IMR-90 (cell line): ENCODE results near the gene LFNG. TPM values are rescaled to one million over a fixed set of nuclear protein-coding genes. Genes with fewer than 3 reads are reported as not detected.

Experiments
- ATAC-seq: fragments of 200-7000 bp; cut with Tn5 transposase; 2 replicates; pipeline ENCODE4 v1.9.1; 2020; ENCODE audit warnings: low read depth, mild to moderate bottlenecking, moderate library complexity
- BruUV-seq: library from RNA; stranded (reverse); fragments of 400-500 nt; replicated peaks from 2 replicates; lab custom pipeline; 2021; lab: Mats Ljungman, UMichigan
- CTCF ChIA-PET: fragments of 300-600 bp; formaldehyde crosslinking; extraction: SDS; loops from one replicate; lab custom pipeline; 2021; ENCODE audit warnings: antibody characterized with exemption; lab: Yijun Ruan, JAX
- POLR2A ChIA-PET: fragments of 300-600 bp; sonication (Branson Sonifier 250); formaldehyde crosslinking; loops from one replicate; lab custom pipeline; 2022; ENCODE audit warnings: antibody characterized with exemption; ENCODE audit not compliant: unreplicated experiment; lab: Charles Lee
- DNase-seq: peaks from one replicate; pipeline ENCODE4 v3.0.0; 2013
- H2AFZ ChIP-seq: replicated peaks from 2 replicates; pipeline ENCODE3; 2013; ENCODE audit warnings: low read length, mild to moderate bottlenecking; ENCODE audit not compliant: poor library complexity
- H2AK5ac ChIP-seq: 2 replicates; pipeline ENCODE4 v1.6.1; 2013; ENCODE audit warnings: low read depth, low read length, inconsistent platforms
- H2AK9ac ChIP-seq: replicated peaks from 2 replicates; pipeline ENCODE3; 2013; ENCODE audit warnings: mild to moderate bottlenecking, low read depth, low read length, moderate library complexity; ENCODE audit not compliant: poor library complexity
- H2BK120ac ChIP-seq: 2 replicates; pipeline ENCODE4 v1.6.1; 2013; ENCODE audit warnings: low read depth, low read length, inconsistent platforms
- H2BK15ac ChIP-seq: 3 replicates; pipeline ENCODE4 v1.6.1; 2013; ENCODE audit warnings: low read depth, low read length, inconsistent platforms
- H2BK20ac ChIP-seq: 2 replicates; pipeline ENCODE4 v1.6.1; 2013; ENCODE audit warnings: low read depth, mild to moderate bottlenecking, inconsistent platforms, low read length, moderate library complexity
- H2BK5ac ChIP-seq: 2 replicates; pipeline ENCODE4 v1.6.1; 2013; ENCODE audit warnings: mild to moderate bottlenecking, low read depth, low read length, inconsistent platforms; ENCODE audit not compliant: poor library complexity, severe bottlenecking
- H3K14ac ChIP-seq: replicated peaks from 2 replicates; pipeline ENCODE4 v1.6.1; 2013; ENCODE audit warnings: low read depth, low read length, inconsistent platforms
- H3K18ac ChIP-seq: 2 replicates; pipeline ENCODE4 v1.6.1; 2013; ENCODE audit warnings: low read depth, low read length, control low read depth
- H3K23ac ChIP-seq: 2 replicates; pipeline ENCODE4 v1.6.1; 2013; ENCODE audit warnings: low read depth, low read length, inconsistent platforms
- H3K27ac ChIP-seq: 2 replicates; pipeline ENCODE4 v1.5.1; 2013; ENCODE audit warnings: mild to moderate bottlenecking, control low read depth, low read length; ENCODE audit not compliant: insufficient read depth
- H3K27me3 ChIP-seq: 2 replicates; pipeline ENCODE4 v1.6.1; 2013; ENCODE audit warnings: low read length; ENCODE audit not compliant: control insufficient read depth, insufficient read depth
- H3K36me3 ChIP-seq: 2 replicates; pipeline ENCODE4 v1.6.1; 2013; ENCODE audit warnings: low read length, mixed read lengths; ENCODE audit not compliant: control insufficient read depth, insufficient read depth
- H3K4ac ChIP-seq: 2 replicates; pipeline ENCODE4 v1.6.1; 2013; ENCODE audit warnings: low read depth, low read length, inconsistent platforms
- H3K4me1 ChIP-seq: 2 replicates; pipeline ENCODE4 v1.6.1; 2013; ENCODE audit warnings: low read length, mixed read lengths; ENCODE audit not compliant: control insufficient read depth, insufficient read depth
- H3K4me2 ChIP-seq: 2 replicates; pipeline ENCODE4 v1.6.1; 2013; ENCODE audit warnings: low read depth, mild to moderate bottlenecking, control low read depth, low read length, moderate library complexity
- H3K4me3 ChIP-seq: 2 replicates; pipeline ENCODE4 v1.5.1; 2013; ENCODE audit warnings: low read depth, mild to moderate bottlenecking, control low read depth, low read length, moderate library complexity; ENCODE audit not compliant: insufficient read depth
- H3K56ac ChIP-seq: 2 replicates; pipeline ENCODE4 v1.6.1; 2013; ENCODE audit warnings: low read length, inconsistent platforms; ENCODE audit not compliant: insufficient read depth; ENCODE audit errors: extremely low read depth
- H3K79me1 ChIP-seq, 2 experiments: 2 replicates each; pipeline ENCODE4 v1.6.1; 2013; ENCODE audit warnings: low read length in 2 of 2, inconsistent platforms in 1 of 2, low read depth in 1 of 2
- H3K9ac ChIP-seq: 2 replicates; pipeline ENCODE4 v1.6.1; 2013; ENCODE audit warnings: low read depth, low read length, control low read depth
- H3K9me1 ChIP-seq: 2 replicates; pipeline ENCODE4 v1.6.1; 2013; ENCODE audit warnings: low read length, inconsistent platforms; ENCODE audit not compliant: insufficient read depth
- H3K9me3 ChIP-seq: 2 replicates; pipeline ENCODE4 v1.6.1; 2013; ENCODE audit warnings: low read length; ENCODE audit not compliant: control insufficient read depth, insufficient read depth
- H4K20me1 ChIP-seq: 2 replicates; pipeline ENCODE4 v1.6.1; 2013; ENCODE audit warnings: low read length, inconsistent platforms; ENCODE audit not compliant: insufficient read depth
- H4K5ac ChIP-seq: 2 replicates; pipeline ENCODE4 v1.6.1; 2013; ENCODE audit warnings: mild to moderate bottlenecking, low read depth, low read length, control low read depth
- H4K8ac ChIP-seq, 2 experiments: 2 replicates each; pipeline ENCODE4 v1.6.1; 2013; ENCODE audit warnings: low read depth in 2 of 2, low read length in 2 of 2, control low read depth in 1 of 2, inconsistent platforms in 1 of 2
- H4K91ac ChIP-seq: 2 replicates; pipeline ENCODE4 v1.6.1; 2013; ENCODE audit warnings: low read depth, low read length, inconsistent platforms; ENCODE audit not compliant: insufficient read depth
- CHD1 ChIP-seq: IDR thresholded peaks from 2 replicates; pipeline ENCODE4 v1.6.1; 2012; ENCODE audit warnings: low read depth, low read length, improper control_type of control experiment
- MXI1 ChIP-seq: IDR thresholded peaks from 2 replicates; pipeline ENCODE4 v1.6.1; 2012; ENCODE audit warnings: low read depth, mild to moderate bottlenecking, low read length, moderate library complexity, borderline replicate concordance
- POLR2A ChIP-seq: IDR thresholded peaks from 2 replicates; pipeline ENCODE4 v1.6.1; 2012; ENCODE audit warnings: mild to moderate bottlenecking, low read depth, low read length
- RCOR1 ChIP-seq: IDR thresholded peaks from 2 replicates; pipeline ENCODE4 v1.6.1; 2012; ENCODE audit warnings: mild to moderate bottlenecking, low read length, improper control_type of control experiment; ENCODE audit not compliant: insufficient replicate concordance
- RFX5 ChIP-seq: IDR thresholded peaks from 2 replicates; pipeline ENCODE4 v1.8.0; 2012; ENCODE audit warnings: low read depth, mild to moderate bottlenecking, low read length, moderate library complexity
- WGBS, 2 experiments: methylation state at CpG; one replicate each; pipeline versions ENCODE4 v1.1.5 to v1.1.7; 2013; ENCODE audit warnings: missing lambda C conversion rate in 2 of 2; ENCODE audit not compliant: insufficient read length in 1 of 2; ENCODE audit errors: extremely low coverage in 2 of 2; 5-methylcytosine and 5-hydroxymethylcytosine counted together
- dilution Hi-C: fragments of 300-500 bp; cut with HindIII; formaldehyde crosslinking; loops from one replicate; pipeline ENCODE4 v1.14.3; 2018; ENCODE audit warnings: low sequenced_read_pairs; ENCODE audit not compliant: unreplicated experiment
- in situ Hi-C: fragments of 300-500 bp; cut with MboI; formaldehyde crosslinking; loops from 3 replicates; pipeline ENCODE4 v1.14.3; 2019; ENCODE audit warnings: low sequenced_read_pairs, inconsistent platforms, mixed read lengths
- intact Hi-C: fragments of 100-400 bp; cut with micrococcal nuclease; formaldehyde crosslinking; loops from 2 replicates; pipeline ENCODE4 v1.10.0; 2022
- polyA plus RNA-seq, 3 experiments: library from polyadenylated mRNA; depleted of rRNA; stranded (reverse); fragments of >200 nt; gene quantifications; 2 replicates each; pipeline ENCODE4 v1.2.3, GENCODE V29; 2012; ENCODE audit warnings: low replicate concordance in 1 of 3
- total RNA-seq: library from RNA; depleted of rRNA; stranded (reverse); fragments of >200 nt; gene quantifications from 2 replicates; pipeline ENCODE4 v1.2.3, GENCODE V29; 2012
- TF ChIP-seq, protein P1 (sequence below): fragments of 150-350 bp; IDR thresholded peaks from 2 replicates; pipeline ENCODE4 v1.6.1; 2016; ENCODE audit warnings: low read depth, mild to moderate bottlenecking, low read length, moderate library complexity, borderline replicate concordance

Gene LFNG
- total and polyA plus RNA-seq, 2 of the 4 experiments (the other 2 are of a cell fraction): 1.8 to 5.1 TPM

- Histone ChIP-seq H3K27me3 (peaks cover 13% of the 10 kb centered on the region; the same call in 1 of the 2 replicates), H3K9ac (no peak overlapping the region), H2BK120ac (no peak overlapping the region), H3K36me3 (no peaks in the 10 kb centered on the region), H3K4me3 (no peak overlapping the region), H2BK15ac (no peak overlapping the region), H2BK5ac (no peak overlapping the region), H2BK20ac (no peak overlapping the region), H2AK9ac (no peak overlapping the region), H4K5ac (no peak overlapping the region), H3K23ac (no peak overlapping the region), H3K4ac (no peak overlapping the region), H3K9me1 (no peaks in the 10 kb centered on the region), H3K56ac (no peak overlapping the region), H3K27ac (no peak overlapping the region), H2AK5ac (no peak overlapping the region), H3K4me1 (no peaks in the 10 kb centered on the region), H3K79me1 (no peaks in the 10 kb centered on the region), H3K14ac (no peak overlapping the region), H3K4me2 (no peak overlapping the region), H4K91ac (no peak overlapping the region), H2AFZ (peak overlapping the region; percentile 21), H3K18ac (no peak overlapping the region), H4K20me1 (no peaks in the 10 kb centered on the region), H4K8ac (no peak overlapping the region), H3K9me3 (peaks cover 5% of the 10 kb centered on the region; the same call in 1 of the 2 replicates)
- dilution Hi-C loops (no loop called here), in situ Hi-C loops (no loop called here), intact Hi-C loops (no loop called here)
- no CpG with 5 or more reads among the region's 4 CpGs for WGBS, 2 experiments
- ATAC-seq: no peak
- POLR2A ChIA-PET: no interaction called here
- BruUV-seq: no TSS peak
- no peak for TF ChIP-seq RCOR1
- no peak for TF ChIP-seq MXI1
- TF ChIP-seq, protein P1, sequence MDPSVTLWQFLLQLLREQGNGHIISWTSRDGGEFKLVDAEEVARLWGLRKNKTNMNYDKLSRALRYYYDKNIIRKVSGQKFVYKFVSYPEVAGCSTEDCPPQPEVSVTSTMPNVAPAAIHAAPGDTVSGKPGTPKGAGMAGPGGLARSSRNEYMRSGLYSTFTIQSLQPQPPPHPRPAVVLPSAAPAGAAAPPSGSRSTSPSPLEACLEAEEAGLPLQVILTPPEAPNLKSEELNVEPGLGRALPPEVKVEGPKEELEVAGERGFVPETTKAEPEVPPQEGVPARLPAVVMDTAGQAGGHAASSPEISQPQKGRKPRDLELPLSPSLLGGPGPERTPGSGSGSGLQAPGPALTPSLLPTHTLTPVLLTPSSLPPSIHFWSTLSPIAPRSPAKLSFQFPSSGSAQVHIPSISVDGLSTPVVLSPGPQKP: no peak
- TF ChIP-seq CHD1: no peak
- no peak for TF ChIP-seq RFX5
- no peak for TF ChIP-seq POLR2A
- CTCF ChIA-PET: no interaction called here
- no peak for DNase-seq
These were observed 38.4 kb upstream of the LFNG start for GRCh38 chr7:2481195-2481594.
